HEK293 (cell line): ENCODE results near the gene C6orf163.
"Not testable (repeated sequence)": the region's sequence is repeated elsewhere in the genome, so short reads cannot be mapped to it uniquely, and the experiment has no call there.

Experiments used
- YY1 ChIP-seq: fragments of 450-650 bp; formaldehyde crosslinking; IDR thresholded peaks from 2 replicates; pipeline ENCODE4 v1.5.1; 2018; ENCODE audit warnings: missing biosample characterization, missing genetic modification characterization
- ZBTB8A ChIP-seq: fragments of 450-650 bp; formaldehyde crosslinking; IDR thresholded peaks from 2 replicates; pipeline ENCODE4 v1.5.1; 2016; ENCODE audit warnings: missing biosample characterization, missing genetic modification characterization
- ZNF121 ChIP-seq: fragments of 450-650 bp; formaldehyde crosslinking; IDR thresholded peaks from 2 replicates; pipeline ENCODE4 v1.5.1; 2016; ENCODE audit warnings: missing biosample characterization, missing genetic modification characterization
- ZNF157 ChIP-seq: fragments of 450-650 bp; formaldehyde crosslinking; IDR thresholded peaks from 2 replicates; pipeline ENCODE4 v1.5.1; 2016; ENCODE audit warnings: missing biosample characterization, missing genetic modification characterization
- ZNF280D ChIP-seq: fragments of 450-650 bp; formaldehyde crosslinking; IDR thresholded peaks from 2 replicates; pipeline ENCODE4 v1.5.1; 2016; ENCODE audit warnings: missing biosample characterization, missing genetic modification characterization
- TF ChIP-seq, protein P1 (sequence below): fragments of 450-650 bp; formaldehyde crosslinking; IDR thresholded peaks from 2 replicates; pipeline ENCODE4 v1.5.1; 2016; ENCODE audit warnings: missing biosample characterization, missing genetic modification characterization

GRCh38 chr6:87323880-87324279, 20.7 kb upstream of the C6orf163 start:
- TF ChIP-seq ZNF157; ZBTB8A (tag by site-specific recombination); YY1 (tag by site-specific recombination); ZNF121 (tag by site-specific recombination); ZNF280D: not testable (repeated sequence)
- TF ChIP-seq, protein P1, sequence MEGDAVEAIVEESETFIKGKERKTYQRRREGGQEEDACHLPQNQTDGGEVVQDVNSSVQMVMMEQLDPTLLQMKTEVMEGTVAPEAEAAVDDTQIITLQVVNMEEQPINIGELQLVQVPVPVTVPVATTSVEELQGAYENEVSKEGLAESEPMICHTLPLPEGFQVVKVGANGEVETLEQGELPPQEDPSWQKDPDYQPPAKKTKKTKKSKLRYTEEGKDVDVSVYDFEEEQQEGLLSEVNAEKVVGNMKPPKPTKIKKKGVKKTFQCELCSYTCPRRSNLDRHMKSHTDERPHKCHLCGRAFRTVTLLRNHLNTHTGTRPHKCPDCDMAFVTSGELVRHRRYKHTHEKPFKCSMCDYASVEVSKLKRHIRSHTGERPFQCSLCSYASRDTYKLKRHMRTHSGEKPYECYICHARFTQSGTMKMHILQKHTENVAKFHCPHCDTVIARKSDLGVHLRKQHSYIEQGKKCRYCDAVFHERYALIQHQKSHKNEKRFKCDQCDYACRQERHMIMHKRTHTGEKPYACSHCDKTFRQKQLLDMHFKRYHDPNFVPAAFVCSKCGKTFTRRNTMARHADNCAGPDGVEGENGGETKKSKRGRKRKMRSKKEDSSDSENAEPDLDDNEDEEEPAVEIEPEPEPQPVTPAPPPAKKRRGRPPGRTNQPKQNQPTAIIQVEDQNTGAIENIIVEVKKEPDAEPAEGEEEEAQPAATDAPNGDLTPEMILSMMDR (tag by site-specific recombination) = not testable (repeated sequence)
